Measurements from ENCODE around the gene PRKAB2.
"Not testable (repeated sequence)": the region's sequence is repeated elsewhere in the genome, so short reads cannot be mapped to it uniquely, and the experiment has no call there.

PRKAB2 gene

DNA sequence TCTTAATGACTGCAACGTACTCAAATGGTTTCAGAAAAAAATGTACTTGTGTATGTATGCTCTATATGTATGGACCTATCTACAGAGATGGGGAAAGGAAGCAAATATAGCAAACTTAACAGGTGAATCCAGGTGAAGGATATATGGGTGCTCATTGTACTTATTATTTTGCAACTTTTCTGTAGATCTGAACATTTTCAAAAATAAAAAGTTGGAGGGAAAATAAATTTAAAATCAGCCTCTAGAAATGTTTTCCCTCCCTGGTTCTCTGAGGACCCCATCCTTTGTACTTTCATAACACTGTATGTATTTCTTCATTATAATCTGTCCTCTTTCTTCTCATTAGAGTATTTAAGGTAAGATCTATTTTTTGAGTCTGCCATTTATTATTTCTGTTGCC, 34.9 kb upstream of the PRKAB2 start:
- no peak overlapping the region for H3K4me3 ChIP-seq (ENCODE audit: low read depth, low read length)
- TF ChIP-seq, protein P1, sequence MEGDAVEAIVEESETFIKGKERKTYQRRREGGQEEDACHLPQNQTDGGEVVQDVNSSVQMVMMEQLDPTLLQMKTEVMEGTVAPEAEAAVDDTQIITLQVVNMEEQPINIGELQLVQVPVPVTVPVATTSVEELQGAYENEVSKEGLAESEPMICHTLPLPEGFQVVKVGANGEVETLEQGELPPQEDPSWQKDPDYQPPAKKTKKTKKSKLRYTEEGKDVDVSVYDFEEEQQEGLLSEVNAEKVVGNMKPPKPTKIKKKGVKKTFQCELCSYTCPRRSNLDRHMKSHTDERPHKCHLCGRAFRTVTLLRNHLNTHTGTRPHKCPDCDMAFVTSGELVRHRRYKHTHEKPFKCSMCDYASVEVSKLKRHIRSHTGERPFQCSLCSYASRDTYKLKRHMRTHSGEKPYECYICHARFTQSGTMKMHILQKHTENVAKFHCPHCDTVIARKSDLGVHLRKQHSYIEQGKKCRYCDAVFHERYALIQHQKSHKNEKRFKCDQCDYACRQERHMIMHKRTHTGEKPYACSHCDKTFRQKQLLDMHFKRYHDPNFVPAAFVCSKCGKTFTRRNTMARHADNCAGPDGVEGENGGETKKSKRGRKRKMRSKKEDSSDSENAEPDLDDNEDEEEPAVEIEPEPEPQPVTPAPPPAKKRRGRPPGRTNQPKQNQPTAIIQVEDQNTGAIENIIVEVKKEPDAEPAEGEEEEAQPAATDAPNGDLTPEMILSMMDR (IDR thresholded peaks at IDR 0.05; ENCODE audit: control insufficient read depth, extremely low read depth, insufficient read depth) = no peak
- no peak for DNase-seq (ENCODE audit: low read depth)

DNA sequence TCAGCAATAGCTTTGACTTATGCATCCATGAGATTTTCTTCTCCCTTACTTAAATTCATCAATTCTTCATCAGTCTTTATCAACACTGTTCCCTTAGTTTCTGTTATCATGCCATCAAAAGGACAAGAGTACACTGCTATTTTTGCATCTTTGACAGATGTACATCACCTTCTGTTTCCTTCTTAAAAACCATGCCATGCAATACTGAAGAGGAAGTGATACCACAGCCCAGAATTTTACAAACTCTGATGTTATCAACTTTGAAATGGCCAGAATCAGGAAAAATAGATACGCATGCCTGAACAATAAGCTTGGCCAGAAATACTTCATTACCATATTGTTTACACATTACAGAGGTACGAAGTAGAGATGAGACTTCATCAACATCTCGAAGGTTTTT, 31.8 kb upstream of the PRKAB2 start:
- no peak for DNase-seq (ENCODE audit: low read depth)

DNA sequence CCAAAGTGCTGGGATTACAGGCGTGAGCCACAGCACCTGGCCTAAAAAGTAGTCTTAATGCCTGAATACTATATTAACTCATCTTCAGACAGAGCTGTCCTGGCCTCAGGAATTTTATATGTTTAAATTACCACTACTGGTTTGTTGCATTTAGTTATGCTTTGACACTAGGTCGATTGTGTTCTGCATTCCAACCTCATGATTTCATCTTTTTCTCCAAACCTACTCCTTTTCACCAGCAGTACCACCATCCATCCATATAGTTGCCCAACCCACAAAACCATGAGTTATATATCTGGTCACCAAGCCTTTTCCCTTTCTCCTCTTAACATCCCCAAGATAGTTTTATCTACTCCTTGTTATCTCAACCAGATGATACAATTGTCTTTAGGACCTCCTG, 30.3 kb upstream of the PRKAB2 start:
- no peak overlapping the region for H3K4me3 ChIP-seq (ENCODE audit: low read depth, low read length)
- TF ChIP-seq, protein P1 (IDR thresholded peaks at IDR 0.05; ENCODE audit: control insufficient read depth, extremely low read depth, insufficient read depth) = no peak
- DNase-seq (ENCODE audit: low read depth) = no peak

More for the DNA sequence above, 31.8 kb upstream of the PRKAB2 start:
- TF ChIP-seq, protein P1 (IDR thresholded peaks at IDR 0.05; ENCODE audit: control insufficient read depth, extremely low read depth, insufficient read depth) = no peak
- H3K4me3 ChIP-seq (ENCODE audit: low read depth, low read length) = no peak overlapping the region

DNA sequence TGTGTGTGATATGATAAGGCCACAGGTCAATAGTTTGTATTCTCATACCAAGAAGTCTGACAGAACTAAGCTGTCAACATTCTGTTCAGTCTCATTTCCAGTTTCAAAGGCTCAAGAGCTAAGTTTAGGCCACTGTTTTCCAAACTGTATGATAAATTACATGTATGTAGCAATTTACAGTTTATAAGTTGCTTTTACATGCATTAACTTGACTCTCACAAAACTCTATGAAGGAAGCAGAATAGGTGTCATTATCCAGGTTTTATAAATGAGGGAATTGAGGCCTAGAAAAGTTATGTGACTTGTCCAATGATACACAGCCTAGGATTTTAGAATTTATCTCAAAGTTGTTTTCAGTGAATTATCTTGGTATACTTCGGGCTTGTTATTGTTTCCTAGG, 29.5 kb upstream of the PRKAB2 start:
- H3K4me3 ChIP-seq (ENCODE audit: low read depth, low read length) = no peak overlapping the region
- TF ChIP-seq, protein P1 (IDR thresholded peaks at IDR 0.05; ENCODE audit: control insufficient read depth, extremely low read depth, insufficient read depth) = no peak
- DNase-seq (ENCODE audit: low read depth) = no peak

DNA sequence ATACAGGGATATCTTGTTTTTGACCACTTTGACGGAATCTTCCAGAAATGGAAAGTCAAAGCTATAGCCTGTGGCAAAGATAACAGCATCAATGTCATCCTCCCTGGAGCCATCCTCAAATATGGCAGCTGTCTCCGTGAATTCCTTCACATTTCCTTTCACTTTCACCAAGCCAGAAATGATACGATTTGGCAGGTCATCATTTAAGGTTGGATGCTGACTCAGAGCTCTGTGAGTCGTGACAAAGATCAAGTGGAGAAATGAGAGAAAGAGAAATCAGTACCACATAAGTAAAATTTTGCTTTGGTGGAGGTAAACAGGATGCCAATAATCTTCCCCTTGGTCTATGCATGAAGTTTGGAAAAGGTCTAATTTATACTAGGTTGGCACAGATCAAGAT, 29.0 kb upstream of the PRKAB2 start:
- TF ChIP-seq, protein P1 (IDR thresholded peaks at IDR 0.05; ENCODE audit: control insufficient read depth, extremely low read depth, insufficient read depth) = no peak
- no peak for DNase-seq (ENCODE audit: low read depth)
- H3K4me3 ChIP-seq (ENCODE audit: low read depth, low read length) = no peak overlapping the region

DNA sequence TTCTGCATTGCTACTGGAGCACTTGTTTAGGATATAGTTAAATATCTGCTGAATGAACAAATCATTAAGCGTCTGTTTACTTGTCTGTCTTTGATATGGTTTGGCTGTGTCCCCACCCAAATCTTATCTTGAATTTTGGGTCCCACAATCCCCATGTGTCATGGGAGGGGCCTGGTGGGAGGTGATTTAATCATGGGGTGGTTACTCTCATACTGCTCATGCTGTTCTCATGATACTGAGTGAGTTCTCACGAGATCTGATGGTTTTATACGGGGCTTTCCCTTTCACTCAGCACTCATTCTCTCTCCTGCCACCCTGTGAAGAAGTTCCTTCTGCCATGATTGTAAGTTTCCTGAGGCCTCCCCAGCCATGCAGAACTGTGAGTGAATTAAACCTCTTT, 25.1 kb upstream of the PRKAB2 start:
- not testable (repeated sequence) for DNase-seq (ENCODE audit: low read depth); H3K4me3 ChIP-seq (ENCODE audit: low read depth, low read length)

DNA sequence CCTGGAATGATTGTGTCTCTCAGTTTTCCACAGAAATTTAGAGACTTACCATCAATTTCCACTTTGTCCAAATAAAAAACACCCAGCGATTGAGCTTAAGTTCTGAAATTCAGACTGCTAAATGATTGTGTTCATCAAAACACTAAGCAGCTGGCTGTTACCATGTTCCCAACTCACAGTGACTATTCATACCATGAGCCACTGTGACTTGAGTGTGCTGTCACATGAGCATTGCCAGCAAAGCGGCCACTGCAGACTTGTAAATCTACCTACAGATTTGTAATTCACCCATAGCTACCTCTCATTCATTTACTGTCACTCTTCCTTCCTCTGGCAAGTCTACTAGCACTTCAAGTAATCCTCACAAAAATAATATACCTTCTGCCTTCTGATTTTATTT, 17.2 kb upstream of the PRKAB2 start:
- no peak overlapping the region for H3K4me3 ChIP-seq (ENCODE audit: low read depth, low read length)
- no peak for DNase-seq (ENCODE audit: low read depth)
- TF ChIP-seq, protein P1 (IDR thresholded peaks at IDR 0.05; ENCODE audit: control insufficient read depth, extremely low read depth, insufficient read depth) = no peak
